Muscle of leg (tissue), 11 donors: ENCODE measurements around the gene RANBP3. TPM values are rescaled to one million over a fixed set of nuclear protein-coding genes. Genes with fewer than 3 reads are reported as not detected.

ENCODE experiments used
- DNase-seq: peaks from one replicate; pipeline ENCODE4 v3.0.0; 2013
- H3K27ac ChIP-seq: one replicate; pipeline ENCODE4 v1.5.1; 2013; ENCODE audit warnings: mild to moderate bottlenecking, low read length, control low read depth
- H3K27me3 ChIP-seq: one replicate; pipeline ENCODE4 v1.6.1; 2013; ENCODE audit warnings: low read length; ENCODE audit not compliant: control insufficient read depth, insufficient read depth
- H3K36me3 ChIP-seq: one replicate; pipeline ENCODE4 v1.6.1; 2013; ENCODE audit warnings: low read length; ENCODE audit not compliant: control insufficient read depth, insufficient read depth
- H3K4me1 ChIP-seq: one replicate; pipeline ENCODE4 v1.6.1; 2013; ENCODE audit warnings: low read length; ENCODE audit not compliant: control insufficient read depth, insufficient read depth
- H3K4me3 ChIP-seq: one replicate; pipeline ENCODE4 v1.5.1; 2013; ENCODE audit warnings: low read length, control low read depth
- H3K9me3 ChIP-seq: replicated peaks from 2 replicates; pipeline ENCODE4 v1.6.1; 2013; ENCODE audit warnings: low read depth, low read length; ENCODE audit not compliant: control insufficient read depth
- WGBS: methylation state at CpG from one replicate; pipeline ENCODE4 v1.1.5; 2013; ENCODE audit warnings: missing lambda C conversion rate; ENCODE audit not compliant: insufficient coverage; 5-methylcytosine and 5-hydroxymethylcytosine counted together
- polyA plus RNA-seq, 8 donors: library from polyadenylated mRNA; unstranded; fragments of 120-200 nt; gene quantifications; one replicate each; pipeline versions ENCODE4 v1.2.1 to v1.2.3, GENCODE V29; 2013; ENCODE audit warnings: inconsistent platforms in 1 of 8, low replicate concordance in 1 of 8; ENCODE audit not compliant: insufficient read length in 8 of 8, insufficient read depth in 1 of 8
- total RNA-seq: library from RNA; stranded (reverse); fragments of 120-200 nt; gene quantifications from one replicate; pipeline ENCODE4 v1.2.4, GENCODE V29; 2013

The RANBP3 gene
- total and polyA plus RNA-seq, 9 donors, result 29.2 to 52.4 (median 43.6) TPM

DNA sequence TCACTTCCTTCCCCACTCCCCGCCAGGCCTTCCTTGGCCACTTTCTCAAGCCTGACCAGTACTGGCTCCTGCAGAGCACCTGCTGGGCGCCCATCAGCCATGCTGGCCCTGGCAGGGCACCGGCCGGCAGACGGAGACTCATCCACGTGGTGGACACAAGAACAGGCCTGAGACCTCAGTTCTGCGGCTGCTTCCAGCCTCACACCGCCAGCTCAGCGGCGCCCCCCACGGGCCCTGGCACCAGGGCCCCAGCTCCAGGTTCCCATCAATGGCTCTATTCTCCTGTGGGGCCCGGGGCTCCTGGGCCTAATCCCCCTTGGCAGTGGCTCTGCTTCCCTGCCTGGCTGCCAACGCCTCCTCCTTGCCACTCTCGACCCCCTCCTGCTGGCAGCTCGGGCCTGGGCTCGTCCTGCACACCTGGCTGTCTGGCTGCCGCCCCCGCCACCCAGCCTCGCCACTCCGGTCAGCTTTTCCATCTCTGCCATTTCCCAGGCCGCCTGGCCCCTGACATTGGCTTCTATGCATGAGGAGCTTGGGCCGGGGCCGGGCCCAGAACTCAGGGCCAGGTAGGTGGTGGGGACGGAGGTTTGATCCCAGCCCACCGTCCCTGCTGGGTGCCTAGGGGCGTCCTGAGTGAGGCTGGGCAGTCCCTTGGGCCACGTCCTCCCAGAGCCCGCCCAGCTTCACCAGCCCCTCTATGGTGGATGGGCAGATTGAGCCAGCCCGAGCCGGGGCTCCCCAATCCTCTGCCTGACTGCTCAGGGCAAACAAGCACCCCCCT, 80.6 kb downstream of the RANBP3 start:
- Histone ChIP-seq H3K27me3 (peaks cover 1% of the 10 kb centered on the region), H3K4me3 (no peak overlapping the region), H3K27ac (no peak overlapping the region), H3K9me3 (no peaks in the 10 kb centered on the region), H3K4me1 (peaks cover 32% of the 10 kb centered on the region), H3K36me3 (peaks cover 43% of the 10 kb centered on the region)
- WGBS, result 80% methylated on average over 21 of the region's 30 CpGs
- no peak for DNase-seq

DNA sequence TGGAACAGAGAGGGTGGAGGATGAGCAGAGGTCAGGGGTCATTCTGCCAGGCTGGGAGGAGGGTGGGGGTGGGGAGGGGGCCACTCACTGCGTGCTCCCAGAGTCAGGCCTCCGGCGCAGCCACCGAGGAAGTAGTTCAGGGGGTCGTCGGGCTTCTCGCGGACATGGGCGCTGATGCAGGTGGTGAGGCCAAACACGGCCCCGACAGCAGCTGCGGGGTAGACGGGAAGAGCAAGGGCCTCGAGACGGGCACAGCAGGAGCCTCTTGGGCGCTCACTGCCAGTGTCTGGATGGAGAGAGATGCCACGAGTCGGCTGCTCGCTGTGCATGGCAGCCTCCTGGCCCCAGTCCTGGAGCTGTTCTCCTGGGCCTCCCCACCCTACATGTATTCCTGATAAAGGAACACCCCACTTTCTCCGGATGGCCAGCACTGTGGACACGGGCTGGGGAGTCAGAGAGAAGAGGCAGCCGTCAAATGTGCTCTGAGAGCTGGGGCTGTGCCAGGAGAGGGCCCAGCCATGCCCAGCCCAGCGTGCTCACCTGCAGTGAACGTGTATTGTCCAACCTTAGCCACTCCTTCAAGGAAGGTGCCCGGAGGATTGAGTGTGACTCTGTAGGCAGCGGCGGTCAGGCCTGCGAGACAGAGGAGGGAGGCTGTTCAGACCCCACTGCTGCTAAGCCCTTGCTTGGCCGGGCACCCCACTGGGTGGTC, 81.4 kb downstream of the RANBP3 start:
- Histone ChIP-seq H3K4me1 (peaks cover 41% of the 10 kb centered on the region), H3K27me3 (peaks cover 9% of the 10 kb centered on the region), H3K27ac (no peak overlapping the region), H3K36me3 (peaks cover 43% of the 10 kb centered on the region), H3K4me3 (no peak overlapping the region), H3K9me3 (no peaks in the 10 kb centered on the region)
- DNase-seq, result no peak
- WGBS, result 89% methylated on average over 27 of the region's 29 CpGs

DNA sequence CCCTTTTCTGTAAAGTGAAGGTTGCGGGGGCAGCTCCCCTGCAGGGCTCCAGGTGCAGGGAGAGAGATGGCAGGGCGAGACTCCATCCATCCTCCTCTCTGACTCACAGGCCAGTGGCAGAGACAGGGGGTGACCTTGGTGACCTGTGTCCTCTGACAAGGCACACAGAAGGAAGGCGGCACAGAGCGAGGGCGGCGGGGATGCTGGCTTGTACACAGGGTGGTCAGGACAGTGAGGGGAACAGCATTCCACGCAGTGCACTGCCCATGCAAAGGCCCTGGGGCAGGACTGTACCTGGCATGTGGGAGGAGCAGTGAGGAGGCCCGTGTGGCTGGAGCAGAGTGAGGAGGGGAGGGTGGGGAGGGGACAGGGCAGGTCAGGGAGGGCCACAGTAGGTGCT, 82.0 kb downstream of the RANBP3 start:
- Histone ChIP-seq H3K27me3 (peaks cover 15% of the 10 kb centered on the region), H3K4me3 (no peak overlapping the region), H3K4me1 (peaks cover 41% of the 10 kb centered on the region), H3K9me3 (no peaks in the 10 kb centered on the region), H3K27ac (no peak overlapping the region), H3K36me3 (peaks cover 39% of the 10 kb centered on the region)
- WGBS, result 89% methylated on average over 8 of the region's 8 CpGs
- DNase-seq, result no peak

DNA sequence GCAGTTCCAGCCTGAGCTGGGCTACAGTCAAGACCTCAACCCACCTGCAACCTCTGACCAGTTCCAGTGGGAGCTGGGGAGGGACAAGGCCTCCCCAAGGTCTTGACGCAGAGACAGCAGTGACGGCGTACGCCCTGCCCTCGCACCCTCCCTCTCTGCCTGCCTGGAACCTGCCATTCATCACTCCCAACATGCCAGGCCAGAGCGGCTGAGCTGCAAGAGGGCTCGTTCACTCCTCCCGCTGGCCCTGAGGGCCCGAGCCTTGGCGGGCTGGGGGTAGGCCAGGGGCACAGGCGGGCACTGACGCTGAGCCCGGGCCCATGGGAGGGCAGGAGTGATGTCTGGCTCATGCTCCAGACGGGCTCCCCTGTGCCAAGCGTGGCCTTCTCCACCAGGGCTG, 82.5 kb downstream of the RANBP3 start:
- H3K4me1 ChIP-seq, result peaks cover 41% of the 10 kb centered on the region
- no peak overlapping the region for H3K27ac ChIP-seq
- no peak overlapping the region for H3K4me3 ChIP-seq
- H3K36me3 ChIP-seq, result peaks cover 37% of the 10 kb centered on the region
- no peaks in the 10 kb centered on the region for H3K9me3 ChIP-seq
- DNase-seq, result no peak
- peaks cover 17% of the 10 kb centered on the region for H3K27me3 ChIP-seq
- 73% methylated on average over 14 of the region's 15 CpGs for WGBS

DNA sequence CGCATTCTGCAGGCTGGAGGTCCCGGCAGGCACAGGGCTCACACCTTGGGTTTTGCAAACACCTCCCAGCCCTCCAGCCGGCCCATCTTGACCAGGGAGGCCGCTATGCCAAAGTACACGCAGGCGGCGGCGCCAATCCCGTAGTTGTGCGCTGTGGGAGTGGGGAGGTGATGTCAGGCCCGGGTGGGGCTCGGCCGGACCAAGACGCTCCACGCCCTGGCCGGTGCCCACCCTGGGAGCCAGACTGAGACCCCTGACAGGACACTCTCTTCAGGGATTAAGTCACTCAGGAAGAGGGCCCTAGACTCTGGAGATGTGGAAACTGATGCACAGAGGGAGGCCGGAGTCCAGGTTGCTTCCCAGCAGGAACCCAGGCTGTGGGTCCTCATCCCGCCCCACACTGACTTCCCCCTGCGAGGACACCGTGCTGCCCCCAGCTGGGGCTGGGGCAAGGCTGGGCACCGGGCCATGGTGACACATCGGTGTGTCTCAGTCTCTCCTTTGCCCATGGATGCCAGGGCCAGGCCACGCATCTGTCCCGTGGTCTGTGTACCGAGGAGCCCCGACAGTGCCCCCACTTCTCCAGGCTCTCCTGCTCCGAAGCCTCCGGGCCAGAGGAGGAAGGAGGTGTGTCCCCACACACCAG, 83.1 kb downstream of the RANBP3 start:
- Histone ChIP-seq H3K9me3 (no peaks in the 10 kb centered on the region), H3K27ac (no peak overlapping the region), H3K4me3 (no peak overlapping the region), H3K36me3 (peaks cover 33% of the 10 kb centered on the region), H3K27me3 (peaks cover 17% of the 10 kb centered on the region), H3K4me1 (peaks cover 41% of the 10 kb centered on the region)
- no peak for DNase-seq
- WGBS, result 86% methylated on average over 12 of the region's 28 CpGs

DNA sequence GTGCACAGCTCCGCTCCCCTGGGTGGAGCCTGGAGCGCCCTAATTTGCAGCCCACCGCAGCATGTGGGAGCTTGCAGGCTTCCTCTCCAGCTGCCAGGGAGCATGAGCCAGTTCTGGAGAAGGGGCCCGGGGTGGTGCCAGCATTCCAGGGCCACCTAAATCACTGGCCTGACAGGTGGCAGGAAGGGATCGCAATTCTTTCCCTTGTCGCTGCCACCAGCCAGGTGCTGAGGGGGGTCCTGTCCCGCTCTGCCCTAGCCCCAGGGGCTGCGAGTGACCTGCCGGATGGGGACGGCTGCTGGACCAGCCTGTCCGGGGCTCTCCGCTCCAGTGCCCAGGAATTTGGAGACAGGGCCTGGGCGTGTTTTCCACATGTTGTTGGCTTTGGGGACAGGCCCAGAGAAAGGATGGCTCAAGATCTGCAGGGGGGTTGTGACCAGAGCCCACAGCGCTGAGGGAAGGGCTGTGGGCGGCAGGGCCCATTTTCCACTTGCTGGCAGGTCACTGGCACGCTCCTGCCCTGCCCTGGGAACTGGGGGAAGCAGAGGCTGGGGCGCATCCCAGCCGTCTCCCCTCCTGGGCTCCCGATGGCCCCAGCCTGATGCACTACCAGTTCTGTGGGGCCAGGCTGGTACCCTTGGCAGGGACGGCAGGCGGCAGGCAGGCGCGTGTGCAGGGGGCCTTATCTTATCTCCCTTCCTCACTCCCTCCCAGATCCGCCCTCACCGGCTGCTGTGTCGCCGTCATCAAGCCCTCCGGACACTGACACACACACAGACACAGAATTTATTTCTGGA, 83.8 kb downstream of the RANBP3 start:
- H3K27me3 ChIP-seq, result peaks cover 21% of the 10 kb centered on the region
- 55% methylated on average over 27 of the region's 28 CpGs for WGBS
- H3K9me3 ChIP-seq, result no peaks in the 10 kb centered on the region
- peak; percentile 51 for DNase-seq
- no peak overlapping the region for H3K4me3 ChIP-seq
- peaks cover 41% of the 10 kb centered on the region for H3K4me1 ChIP-seq
- peak overlapping the region; percentile 29 for H3K27ac ChIP-seq
- H3K36me3 ChIP-seq, result peaks cover 33% of the 10 kb centered on the region

DNA sequence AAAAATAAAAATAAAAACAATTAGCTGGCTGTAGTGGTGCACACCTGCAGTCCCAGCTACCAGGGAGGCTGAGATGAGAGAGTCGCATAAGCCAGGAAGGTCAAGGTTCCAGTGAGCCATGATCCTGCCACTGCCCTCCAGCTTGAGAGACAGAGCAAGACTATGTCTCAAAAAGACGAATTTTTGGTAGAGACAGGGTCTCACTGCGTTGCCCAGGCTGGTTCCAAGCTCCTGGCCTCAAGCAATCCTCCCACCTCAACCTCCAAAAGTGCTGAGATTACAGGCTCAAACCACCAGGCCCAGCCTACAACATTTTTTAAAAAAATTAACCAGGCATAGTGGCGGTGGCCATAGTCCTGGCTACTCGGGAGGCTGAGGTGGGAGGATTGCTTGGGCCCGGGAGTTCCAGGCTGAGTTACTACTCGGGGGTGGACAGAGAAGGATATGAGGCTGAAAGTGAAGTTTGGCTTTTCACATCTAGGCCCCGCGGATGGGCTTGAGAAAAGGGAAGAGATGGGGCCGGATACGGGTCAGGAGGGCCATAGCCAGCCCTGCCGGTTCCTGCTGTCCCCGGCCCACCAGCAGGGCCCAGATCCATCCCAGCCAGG, 84.5 kb downstream of the RANBP3 start:
- H3K36me3 ChIP-seq, result peaks cover 33% of the 10 kb centered on the region
- WGBS, result 56% methylated on average over 7 of the region's 13 CpGs
- no peak overlapping the region for H3K4me3 ChIP-seq
- H3K9me3 ChIP-seq, result no peaks in the 10 kb centered on the region
- DNase-seq, result no peak
- peak overlapping the region; percentile 40 for H3K27ac ChIP-seq
- peaks cover 41% of the 10 kb centered on the region for H3K4me1 ChIP-seq
- peaks cover 21% of the 10 kb centered on the region for H3K27me3 ChIP-seq

DNA sequence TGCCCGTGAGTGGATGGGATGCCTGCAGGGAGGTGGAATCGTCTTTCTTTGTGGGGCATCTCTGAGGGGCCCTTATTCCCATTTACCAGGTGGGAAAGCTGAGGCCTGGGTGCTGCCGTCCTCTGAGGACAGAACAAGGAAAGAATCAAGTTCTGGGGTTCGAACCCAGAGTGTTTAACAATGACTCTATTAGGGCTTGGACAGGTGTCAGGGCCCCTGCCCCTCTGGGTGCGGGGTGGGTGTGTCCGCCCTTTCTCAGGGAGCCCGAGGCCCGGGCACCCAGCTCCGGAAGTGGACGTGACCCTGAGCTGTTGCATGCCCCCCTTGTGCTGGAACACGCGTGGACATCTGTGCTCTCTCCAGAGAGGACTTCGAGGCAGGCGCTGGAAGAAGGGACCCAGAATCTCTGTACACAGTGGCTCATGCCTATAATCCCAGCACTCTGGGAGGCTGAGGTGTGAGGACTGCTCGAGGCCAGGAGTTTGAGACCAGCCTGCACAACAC, 85.1 kb downstream of the RANBP3 start:
- WGBS, result 61% methylated on average over 11 of the region's 15 CpGs

DNA sequence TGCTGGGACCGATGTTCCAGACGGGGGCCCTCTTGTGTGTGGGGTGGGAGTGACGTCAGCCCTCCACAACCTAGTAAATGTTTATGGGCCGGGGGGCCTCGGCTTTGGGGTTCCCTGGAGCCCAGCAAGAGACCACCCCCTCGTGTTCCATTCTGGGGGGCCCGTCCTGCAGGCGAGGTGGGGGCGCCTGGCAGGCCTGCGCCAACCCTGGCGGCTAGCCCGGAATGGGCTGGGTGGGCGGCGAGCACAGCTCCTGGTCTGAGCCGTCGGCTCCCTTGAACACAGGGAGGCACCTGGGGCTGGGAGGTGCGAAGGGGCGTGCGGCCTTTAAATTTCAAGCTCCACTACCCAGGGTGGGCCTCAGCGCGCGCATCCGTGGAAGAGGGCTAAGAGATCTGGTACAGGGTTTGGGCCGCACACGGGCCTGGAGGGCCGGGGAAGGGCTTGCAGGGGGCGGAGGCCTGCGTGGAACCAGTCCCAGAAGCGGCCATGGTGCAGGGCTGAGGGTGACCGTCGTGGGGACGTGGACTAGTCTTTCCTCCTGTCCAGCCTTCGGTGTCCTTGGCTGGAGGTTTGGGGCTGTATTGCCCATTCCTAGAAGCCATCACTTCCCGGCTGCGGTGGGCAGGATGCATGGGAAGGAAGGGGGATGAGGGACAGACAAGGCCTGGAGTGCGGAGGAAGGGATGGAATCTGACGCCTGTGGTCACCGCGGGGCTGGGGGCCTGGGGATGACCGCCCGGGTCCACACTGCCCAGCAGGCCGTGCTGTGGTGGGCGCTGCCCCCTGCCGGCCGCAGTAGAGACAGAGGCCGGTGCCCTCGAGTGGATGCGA, 85.8 kb downstream of the RANBP3 start:
- peak; percentile 54 for DNase-seq
- H3K36me3 ChIP-seq, result peaks cover 30% of the 10 kb centered on the region
- peaks cover 38% of the 10 kb centered on the region for H3K4me1 ChIP-seq
- H3K27ac ChIP-seq, result no peak overlapping the region
- no peak overlapping the region for H3K4me3 ChIP-seq
- no peaks in the 10 kb centered on the region for H3K9me3 ChIP-seq
- 9% methylated on average over 29 of the region's 48 CpGs for WGBS
- H3K27me3 ChIP-seq, result peaks cover 21% of the 10 kb centered on the region

More for the DNA sequence above, 85.1 kb downstream of the RANBP3 start:
- Histone ChIP-seq H3K27ac (no peak overlapping the region), H3K4me3 (no peak overlapping the region), H3K4me1 (peaks cover 38% of the 10 kb centered on the region), H3K9me3 (no peaks in the 10 kb centered on the region), H3K27me3 (peaks cover 21% of the 10 kb centered on the region), H3K36me3 (peaks cover 30% of the 10 kb centered on the region)
- no peak for DNase-seq
